H9 (cell line): ENCODE measurements around the gene TRIM44. TPM values are rescaled to one million over a fixed set of nuclear protein-coding genes. Genes with fewer than 3 reads are reported as not detected.

ENCODE experiments used
- DNase-seq: peaks from one replicate; pipeline ENCODE4 v3.0.0-alpha.2; 2017
- H2AFZ ChIP-seq: one replicate; pipeline ENCODE4 v1.6.1; 2013; ENCODE audit warnings: mild to moderate bottlenecking, low read length, control low read depth, moderate library complexity
- H2AK5ac ChIP-seq: 2 replicates; pipeline ENCODE4 v1.6.1; 2013; ENCODE audit warnings: low read length, control low read depth, mixed read lengths; ENCODE audit not compliant: insufficient read length
- H2BK120ac ChIP-seq: one replicate; pipeline ENCODE4 v1.6.1; 2013; ENCODE audit warnings: low read depth, mild to moderate bottlenecking, low read length, control low read depth, inconsistent platforms; ENCODE audit not compliant: poor library complexity, severe bottlenecking
- H2BK12ac ChIP-seq: 2 replicates; pipeline ENCODE4 v1.6.1; 2013; ENCODE audit warnings: low read length, control low read depth, mixed read lengths, low read depth; ENCODE audit not compliant: insufficient read length
- H2BK15ac ChIP-seq: 2 replicates; pipeline ENCODE4 v1.6.1; 2013; ENCODE audit warnings: low read depth, low read length, control low read depth
- H2BK20ac ChIP-seq: one replicate; pipeline ENCODE4 v1.6.1; 2013; ENCODE audit warnings: low read depth, mild to moderate bottlenecking, low read length, control low read depth, inconsistent platforms; ENCODE audit not compliant: poor library complexity, severe bottlenecking
- H2BK5ac ChIP-seq: 2 replicates; pipeline ENCODE4 v1.6.1; 2013; ENCODE audit warnings: low read length, control low read depth, mixed read lengths; ENCODE audit not compliant: insufficient read length
- H3K14ac ChIP-seq: 2 replicates; pipeline ENCODE4 v1.6.1; 2013; ENCODE audit warnings: low read length, control low read depth; ENCODE audit not compliant: insufficient read depth
- H3K18ac ChIP-seq: 2 replicates; pipeline ENCODE4 v1.6.1; 2013; ENCODE audit warnings: low read depth, mild to moderate bottlenecking, mixed read lengths, low read length, control low read depth; ENCODE audit not compliant: insufficient read length
- H3K23ac ChIP-seq: 2 replicates; pipeline ENCODE4 v1.6.1; 2013; ENCODE audit warnings: low read length, control low read depth, mixed read lengths, low read depth; ENCODE audit not compliant: insufficient read length
- H3K23me2 ChIP-seq: 2 replicates; pipeline ENCODE4 v1.6.1; 2013; ENCODE audit warnings: low read depth, mild to moderate bottlenecking, mixed read lengths, low read length, control low read depth; ENCODE audit not compliant: insufficient read length, poor library complexity, severe bottlenecking
- H3K27ac ChIP-seq: 2 replicates; pipeline ENCODE4 v1.5.1; 2013; ENCODE audit warnings: low read length, control low read depth, mixed read lengths, low read depth; ENCODE audit not compliant: insufficient read length
- H3K27me3 ChIP-seq: 2 replicates; pipeline ENCODE4 v1.6.1; 2013; ENCODE audit warnings: low read length, control low read depth, inconsistent platforms; ENCODE audit not compliant: insufficient read depth
- H3K4ac ChIP-seq: 2 replicates; pipeline ENCODE4 v1.6.1; 2013; ENCODE audit warnings: low read depth, mild to moderate bottlenecking, control low read depth, inconsistent platforms, low read length, moderate library complexity
- H3K4me1 ChIP-seq: 2 replicates; pipeline ENCODE4 v1.6.1; 2013; ENCODE audit warnings: low read length, control low read depth, inconsistent platforms; ENCODE audit not compliant: insufficient read depth
- H3K4me2 ChIP-seq: 2 replicates; pipeline ENCODE4 v1.6.1; 2013; ENCODE audit warnings: low read length, control low read depth, mixed read lengths; ENCODE audit not compliant: insufficient read length, insufficient read depth
- H3K56ac ChIP-seq: 2 replicates; pipeline ENCODE4 v1.6.1; 2013; ENCODE audit warnings: low read depth, mild to moderate bottlenecking, mixed read lengths, low read length, control low read depth; ENCODE audit not compliant: insufficient read length
- H3K79me1 ChIP-seq: 2 replicates; pipeline ENCODE4 v1.6.1; 2013; ENCODE audit warnings: low read depth, mild to moderate bottlenecking, moderate library complexity, low read length, control low read depth, inconsistent platforms; ENCODE audit not compliant: insufficient read depth, poor library complexity, severe bottlenecking
- H3K79me2 ChIP-seq: 2 replicates; pipeline ENCODE4 v1.6.1; 2013; ENCODE audit warnings: low read length, control low read depth, inconsistent platforms; ENCODE audit not compliant: insufficient read depth
- H3K9ac ChIP-seq: 2 replicates; pipeline ENCODE4 v1.6.1; 2013; ENCODE audit warnings: low read length, control low read depth, mixed read lengths; ENCODE audit not compliant: insufficient read length; ENCODE audit errors: extremely low read depth
- H3K9me3 ChIP-seq: one replicate; pipeline ENCODE4 v1.6.1; 2013; ENCODE audit warnings: low read depth, low read length, inconsistent platforms; ENCODE audit not compliant: control insufficient read depth
- H3T11ph ChIP-seq: one replicate; pipeline ENCODE4 v1.6.1; 2013; ENCODE audit warnings: mild to moderate bottlenecking, low read length, control low read depth, inconsistent platforms
- H4K20me1 ChIP-seq: one replicate; pipeline ENCODE4 v1.6.1; 2013; ENCODE audit not compliant: control insufficient read depth, insufficient read length, insufficient read depth
- H4K5ac ChIP-seq: 2 replicates; pipeline ENCODE4 v1.6.1; 2013; ENCODE audit warnings: low read depth, mild to moderate bottlenecking, mixed read lengths, low read length, control low read depth; ENCODE audit not compliant: insufficient read length
- H4K8ac ChIP-seq: replicated peaks from 2 replicates; pipeline ENCODE4 v1.6.1; 2013; ENCODE audit warnings: low read length, control low read depth, mixed read lengths, low read depth; ENCODE audit not compliant: insufficient read length
- H4K91ac ChIP-seq: 2 replicates; pipeline ENCODE4 v1.6.1; 2013; ENCODE audit warnings: low read depth, mild to moderate bottlenecking, moderate library complexity, mixed read lengths, low read length, control low read depth; ENCODE audit not compliant: insufficient read length
- H3K27ac Mint-ChIP-seq, 3 experiments: 2 replicates in 2 of 3; 3 replicates in 1 of 3; pipeline ENCODE4 v1.8.0; 2020 to 2021; ENCODE audit warnings: mixed read lengths in 3 of 3, mild to moderate bottlenecking in 1 of 3, moderate library complexity in 1 of 3
- H3K27me3 Mint-ChIP-seq: 2 replicates; pipeline ENCODE4 v1.8.0; 2021; ENCODE audit warnings: low read depth, mild to moderate bottlenecking, moderate library complexity, mixed read lengths
- H3K36me3 Mint-ChIP-seq, 3 experiments: 2 replicates in 2 of 3; 3 replicates in 1 of 3; pipeline ENCODE4 v1.8.0; 2020 to 2021; ENCODE audit warnings: low read depth in 3 of 3, mixed read lengths in 3 of 3; ENCODE audit not compliant: insufficient read depth in 1 of 3
- H3K4me1 Mint-ChIP-seq, 2 experiments: 2 replicates each; pipeline ENCODE4 v1.8.0; 2020; ENCODE audit warnings: mixed read lengths in 2 of 2
- H3K4me3 Mint-ChIP-seq, 2 experiments: 2 replicates in 1 of 2; 3 replicates in 1 of 2; pipeline ENCODE4 v1.8.0; 2020 to 2021; ENCODE audit warnings: mild to moderate bottlenecking in 2 of 2, mixed read lengths in 2 of 2, moderate library complexity in 1 of 2
- H3K9me3 Mint-ChIP-seq, 2 experiments: 2 replicates in 1 of 2; 3 replicates in 1 of 2; pipeline ENCODE4 v1.8.0; 2020; ENCODE audit warnings: mild to moderate bottlenecking in 2 of 2, mixed read lengths in 2 of 2, moderate library complexity in 1 of 2
- WGBS: extraction: QIAGEN DNeasy Blood & Tissue Kit; methylation state at CpG from one replicate; pipeline ENCODE4 v1.1.7; 2013; ENCODE audit warnings: missing lambda C conversion rate, low lambda C conversion rate, mixed read lengths; ENCODE audit not compliant: insufficient read length; ENCODE audit errors: extremely low coverage; 5-methylcytosine and 5-hydroxymethylcytosine counted together
- total RNA-seq: library from RNA; stranded (reverse); gene quantifications from 2 replicates; pipeline ENCODE4 v1.2.1, GENCODE V29; 2021
- TF ChIP-seq, protein P1 (sequence below): fragments of 200-600 bp; sonication (generic); conservative IDR thresholded peaks from 3 replicates; pipeline ENCODE4 v1.8.0; 2021; ENCODE audit warnings: antibody characterized with exemption, mild to moderate bottlenecking

Gene TRIM44
- total RNA-seq, 1 experiment from 2014 or later = 37.7 TPM

DNA sequence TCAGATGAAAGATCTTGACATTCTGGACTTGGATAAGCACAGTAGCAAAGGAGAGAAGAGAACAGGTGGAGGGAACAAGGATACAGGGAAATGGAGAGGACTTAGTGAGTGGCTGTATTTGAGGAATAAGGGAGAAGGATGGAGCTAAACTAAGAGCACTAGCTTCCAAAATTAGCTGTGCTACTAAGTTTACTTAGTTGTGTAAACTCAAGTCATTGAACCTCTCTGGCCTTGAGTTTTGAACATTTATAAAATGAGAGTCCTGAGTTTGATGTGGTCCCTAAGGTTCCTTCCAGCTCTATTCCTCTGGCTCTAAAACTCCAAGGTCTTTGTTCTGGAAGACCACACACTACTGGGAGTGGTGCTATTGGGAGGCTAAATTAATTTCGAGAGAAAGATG, 100.7 kb downstream of the TRIM44 start:
- Histone ChIP-seq H3K56ac (no peak overlapping the region), H2BK15ac (no peak overlapping the region), H2BK5ac (no peak overlapping the region), H3K9me3 (no peaks in the 10 kb centered on the region), H4K91ac (no peak overlapping the region), H2AFZ (no peak overlapping the region), H3K4ac (no peak overlapping the region), H3K18ac (no peak overlapping the region), H3K23ac (no peak overlapping the region), H3K4me1 (no peaks in the 10 kb centered on the region), H3K4me2 (no peak overlapping the region), H3K9ac (no peak overlapping the region), H2BK12ac (no peak overlapping the region), H4K8ac (no peak overlapping the region), H3K27ac (no peak overlapping the region), H4K5ac (no peak overlapping the region), H3K14ac (no peak overlapping the region), H3K79me2 (no peaks in the 10 kb centered on the region), H2AK5ac (no peak overlapping the region), H3K23me2 (no peaks in the 10 kb centered on the region), H2BK120ac (no peak overlapping the region), H4K20me1 (no peaks in the 10 kb centered on the region), H2BK20ac (no peak overlapping the region), H3K27me3 (no peaks in the 10 kb centered on the region), H3T11ph (no peak overlapping the region), H3K79me1 (no peaks in the 10 kb centered on the region)
- no CpG with 5 or more reads among the region's 1 CpG for WGBS
- no peak for DNase-seq
- peaks cover 10 to 12% of the 10 kb centered on the region in 2 experiments for H3K4me1 Mint-ChIP-seq
- no peaks in the 10 kb centered on the region; a peak in 2 of 7 replicates for H3K36me3 Mint-ChIP-seq
- no peaks in the 10 kb centered on the region for H3K9me3 Mint-ChIP-seq
- no peak overlapping the region for H3K4me3 Mint-ChIP-seq
- no peak overlapping the region for H3K27ac Mint-ChIP-seq
- no peaks in the 10 kb centered on the region for H3K27me3 Mint-ChIP-seq
- TF ChIP-seq, protein P1, sequence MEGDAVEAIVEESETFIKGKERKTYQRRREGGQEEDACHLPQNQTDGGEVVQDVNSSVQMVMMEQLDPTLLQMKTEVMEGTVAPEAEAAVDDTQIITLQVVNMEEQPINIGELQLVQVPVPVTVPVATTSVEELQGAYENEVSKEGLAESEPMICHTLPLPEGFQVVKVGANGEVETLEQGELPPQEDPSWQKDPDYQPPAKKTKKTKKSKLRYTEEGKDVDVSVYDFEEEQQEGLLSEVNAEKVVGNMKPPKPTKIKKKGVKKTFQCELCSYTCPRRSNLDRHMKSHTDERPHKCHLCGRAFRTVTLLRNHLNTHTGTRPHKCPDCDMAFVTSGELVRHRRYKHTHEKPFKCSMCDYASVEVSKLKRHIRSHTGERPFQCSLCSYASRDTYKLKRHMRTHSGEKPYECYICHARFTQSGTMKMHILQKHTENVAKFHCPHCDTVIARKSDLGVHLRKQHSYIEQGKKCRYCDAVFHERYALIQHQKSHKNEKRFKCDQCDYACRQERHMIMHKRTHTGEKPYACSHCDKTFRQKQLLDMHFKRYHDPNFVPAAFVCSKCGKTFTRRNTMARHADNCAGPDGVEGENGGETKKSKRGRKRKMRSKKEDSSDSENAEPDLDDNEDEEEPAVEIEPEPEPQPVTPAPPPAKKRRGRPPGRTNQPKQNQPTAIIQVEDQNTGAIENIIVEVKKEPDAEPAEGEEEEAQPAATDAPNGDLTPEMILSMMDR = no peak
